ENCODE data around the gene CCDC85C.

CCDC85C gene

DNA sequence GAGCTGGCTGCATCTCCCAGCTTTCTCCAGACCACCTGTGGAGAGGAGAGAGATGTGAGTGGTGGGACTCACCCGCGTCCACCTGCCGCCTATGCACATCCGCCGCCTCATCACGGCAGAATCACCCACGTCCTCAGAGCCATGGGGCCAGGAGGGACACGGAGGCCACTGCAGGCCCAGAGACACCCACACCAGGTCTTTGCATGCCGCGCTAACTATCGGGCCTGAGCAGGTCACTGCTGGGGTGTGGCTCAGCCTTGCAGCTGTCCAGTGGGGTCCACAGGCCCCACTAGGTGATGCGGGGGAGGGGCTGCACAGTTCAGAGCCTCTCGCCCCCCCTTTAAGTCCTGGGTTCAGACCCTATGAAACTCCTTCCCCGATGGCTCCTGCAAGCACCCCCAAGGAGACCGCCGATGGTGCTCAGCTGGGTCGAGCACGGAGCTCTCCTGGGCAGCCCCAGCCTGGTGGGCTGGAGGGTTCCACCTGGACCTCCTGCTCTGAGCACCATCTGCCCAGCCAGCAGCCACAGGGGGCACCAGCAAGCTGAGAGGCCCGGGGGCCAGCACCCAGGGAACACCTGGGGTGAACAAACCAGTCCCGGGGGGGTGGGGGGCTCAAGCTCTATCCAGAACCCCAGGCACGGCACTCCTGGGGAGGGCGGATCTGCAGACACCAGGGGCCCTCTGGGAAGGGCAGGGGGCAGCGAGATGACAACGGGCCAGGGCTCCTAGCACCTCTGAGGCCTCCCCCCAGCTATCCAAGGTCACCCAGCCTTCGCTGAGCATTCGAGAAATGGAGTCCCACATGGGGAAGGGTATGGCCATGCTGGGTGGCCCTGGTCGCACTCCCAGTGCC lies 88.5 kb downstream of the CCDC85C start:
- H3K4me3 ChIP-seq (ENCODE audit: low read length) = no peak overlapping the region
- TF ChIP-seq, protein P1, sequence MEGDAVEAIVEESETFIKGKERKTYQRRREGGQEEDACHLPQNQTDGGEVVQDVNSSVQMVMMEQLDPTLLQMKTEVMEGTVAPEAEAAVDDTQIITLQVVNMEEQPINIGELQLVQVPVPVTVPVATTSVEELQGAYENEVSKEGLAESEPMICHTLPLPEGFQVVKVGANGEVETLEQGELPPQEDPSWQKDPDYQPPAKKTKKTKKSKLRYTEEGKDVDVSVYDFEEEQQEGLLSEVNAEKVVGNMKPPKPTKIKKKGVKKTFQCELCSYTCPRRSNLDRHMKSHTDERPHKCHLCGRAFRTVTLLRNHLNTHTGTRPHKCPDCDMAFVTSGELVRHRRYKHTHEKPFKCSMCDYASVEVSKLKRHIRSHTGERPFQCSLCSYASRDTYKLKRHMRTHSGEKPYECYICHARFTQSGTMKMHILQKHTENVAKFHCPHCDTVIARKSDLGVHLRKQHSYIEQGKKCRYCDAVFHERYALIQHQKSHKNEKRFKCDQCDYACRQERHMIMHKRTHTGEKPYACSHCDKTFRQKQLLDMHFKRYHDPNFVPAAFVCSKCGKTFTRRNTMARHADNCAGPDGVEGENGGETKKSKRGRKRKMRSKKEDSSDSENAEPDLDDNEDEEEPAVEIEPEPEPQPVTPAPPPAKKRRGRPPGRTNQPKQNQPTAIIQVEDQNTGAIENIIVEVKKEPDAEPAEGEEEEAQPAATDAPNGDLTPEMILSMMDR (conservative IDR thresholded peaks at IDR 0.05; ENCODE audit: low read depth, low read length) = no peak
- DNase-seq (ENCODE audit: low read depth) = no peak

DNA sequence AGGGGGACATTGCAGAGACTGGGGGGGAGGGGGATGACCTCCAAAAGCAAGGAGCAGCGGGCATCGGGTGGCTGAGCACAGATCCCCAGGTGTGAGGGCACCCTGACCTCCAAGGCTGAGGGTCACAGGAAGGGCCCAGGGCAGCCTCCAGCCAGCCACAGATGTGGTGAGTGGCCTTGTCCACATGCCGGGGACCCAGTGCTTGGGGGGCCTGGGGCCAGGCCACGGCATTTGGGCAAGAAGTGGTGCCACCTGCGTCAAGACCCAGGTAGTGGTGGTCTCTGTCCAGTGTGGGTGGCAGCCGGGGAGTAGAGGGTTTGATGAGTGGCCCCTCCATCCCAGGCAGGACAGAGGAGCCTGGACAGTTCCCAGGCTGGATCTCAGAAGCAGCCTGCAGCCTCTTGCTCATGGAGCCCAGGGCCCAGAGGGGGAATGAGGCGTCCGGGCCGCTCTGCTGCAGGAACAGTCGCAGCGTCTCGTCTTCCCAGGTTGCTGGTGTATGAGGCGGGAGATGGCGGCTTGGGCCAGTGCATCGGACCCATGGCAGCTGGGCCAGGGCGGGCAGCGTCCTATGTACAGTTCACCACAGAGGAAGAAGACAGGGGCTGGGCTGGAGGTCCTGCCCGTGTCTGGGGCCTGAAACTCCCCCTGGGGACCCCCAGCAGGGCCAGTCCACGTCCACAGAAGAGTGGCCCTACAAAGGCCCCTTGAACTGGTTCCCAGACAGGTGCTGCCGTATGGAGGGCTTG lies 89.3 kb downstream of the CCDC85C start:
- H3K4me3 ChIP-seq (ENCODE audit: low read length) = no peak overlapping the region
- TF ChIP-seq, protein P1 (conservative IDR thresholded peaks at IDR 0.05; ENCODE audit: low read depth, low read length) = no peak
- no peak for DNase-seq (ENCODE audit: low read depth)

DNA sequence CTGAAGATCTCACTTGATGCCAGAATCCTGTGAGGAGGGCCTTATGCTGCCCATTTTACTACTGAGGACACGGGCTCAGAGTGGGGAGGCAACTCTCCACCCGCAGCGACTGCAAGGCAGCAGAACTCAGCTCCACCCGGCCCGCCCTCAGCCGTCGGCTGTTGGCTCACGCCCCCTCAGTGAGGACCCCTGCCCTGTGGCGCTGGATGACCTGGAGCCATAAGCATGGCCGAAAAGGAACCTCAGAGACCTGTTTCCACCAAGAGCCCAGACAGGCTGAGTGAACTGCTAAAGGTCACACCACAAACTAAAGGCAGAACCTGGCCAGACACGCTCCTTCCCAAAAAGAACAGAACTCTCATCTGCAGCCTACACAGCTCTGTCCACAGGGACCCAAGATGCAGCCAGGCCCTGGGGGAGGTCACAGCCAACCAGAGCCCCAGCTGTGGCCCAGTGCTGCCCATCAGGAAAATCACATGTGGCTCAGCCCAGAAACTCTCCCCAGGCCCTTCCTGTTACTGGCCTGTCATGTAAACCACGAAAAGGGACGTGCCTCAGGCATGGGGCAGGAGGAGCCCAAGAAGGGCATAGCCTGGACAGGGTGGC lies 90.0 kb downstream of the CCDC85C start:
- no peak for DNase-seq (ENCODE audit: low read depth)
- TF ChIP-seq, protein P1 (conservative IDR thresholded peaks at IDR 0.05; ENCODE audit: low read depth, low read length) = no peak
- H3K4me3 ChIP-seq (ENCODE audit: low read length) = no peak overlapping the region

DNA sequence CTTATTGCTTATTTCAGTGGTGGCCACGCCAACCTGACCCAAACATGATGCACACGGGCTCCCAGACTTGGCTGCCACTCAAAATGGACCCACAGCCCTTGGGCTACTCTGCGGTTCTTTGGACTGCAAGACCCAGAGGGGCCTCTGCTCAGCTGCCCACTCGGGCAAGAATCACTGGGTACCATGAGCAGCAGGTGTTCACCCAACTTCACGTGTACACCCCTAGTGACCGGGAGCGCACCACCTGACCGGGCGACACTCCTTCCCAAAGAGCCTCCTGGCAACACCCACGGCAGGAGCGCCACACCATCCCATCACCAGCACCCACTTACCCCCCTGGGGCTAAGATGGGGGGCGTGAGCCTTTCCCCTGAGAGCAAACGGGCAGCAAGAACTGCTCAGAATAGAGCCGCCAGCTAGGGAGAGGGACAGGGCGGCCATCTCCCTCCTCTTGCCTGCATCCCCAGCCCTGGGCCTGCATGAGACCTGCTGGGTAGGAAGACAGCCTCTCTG lies 90.8 kb downstream of the CCDC85C start:
- no peak overlapping the region for H3K4me3 ChIP-seq (ENCODE audit: low read length)
- DNase-seq (ENCODE audit: low read depth) = no peak
- TF ChIP-seq, protein P1 (conservative IDR thresholded peaks at IDR 0.05; ENCODE audit: low read depth, low read length) = no peak

DNA sequence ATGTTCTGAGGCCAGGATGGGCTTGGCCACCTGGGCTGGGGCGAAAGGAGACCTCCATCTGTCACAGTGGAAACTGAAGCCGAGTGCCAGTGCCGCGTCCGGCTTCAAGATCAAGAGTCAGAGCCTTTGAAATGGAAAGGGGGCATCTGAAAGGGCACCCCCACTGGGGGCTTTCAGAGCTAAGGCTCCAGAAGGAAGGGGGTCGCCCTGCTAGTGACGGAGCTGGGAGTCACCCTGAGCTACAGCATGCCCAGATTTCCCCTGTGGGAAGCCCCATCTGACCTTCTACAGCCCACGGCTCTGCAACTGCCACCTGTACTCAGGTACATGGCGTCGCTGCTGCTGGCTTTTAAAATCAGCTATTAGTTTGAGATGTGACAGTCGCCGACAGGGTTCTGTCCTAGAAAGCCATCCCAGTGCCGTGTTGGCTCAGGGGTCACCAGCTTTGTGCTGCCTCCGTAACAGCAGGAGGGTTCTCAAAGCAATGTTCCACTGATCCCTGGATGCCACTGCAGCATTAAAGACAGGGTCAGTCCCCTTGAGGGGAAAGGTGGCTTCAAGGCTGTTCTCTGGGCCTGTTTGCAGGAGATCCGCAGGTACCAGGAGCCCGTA lies 91.3 kb downstream of the CCDC85C start:
- no peak for DNase-seq (ENCODE audit: low read depth)
- TF ChIP-seq, protein P1 (conservative IDR thresholded peaks at IDR 0.05; ENCODE audit: low read depth, low read length) = no peak
- H3K4me3 ChIP-seq (ENCODE audit: low read length) = no peak overlapping the region

DNA sequence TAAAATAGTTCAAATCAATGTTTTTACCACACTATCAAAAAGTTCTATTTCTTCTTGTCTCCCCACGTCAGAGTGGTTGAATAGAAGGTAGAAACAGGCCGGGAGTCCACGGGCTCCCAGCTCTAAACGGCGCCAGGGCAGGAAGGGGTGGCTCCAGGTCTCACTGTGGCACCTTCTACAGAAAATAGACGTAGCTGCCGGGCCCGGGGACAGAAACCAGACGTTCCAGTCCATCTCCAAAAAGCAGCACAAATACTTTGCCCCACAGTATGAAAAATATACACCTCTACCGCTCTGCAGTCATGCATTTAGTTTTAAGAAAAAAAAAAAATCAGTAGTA lies 91.9 kb downstream of the CCDC85C start:
- H3K4me3 ChIP-seq (ENCODE audit: low read length) = no peak overlapping the region
- TF ChIP-seq, protein P1 (conservative IDR thresholded peaks at IDR 0.05; ENCODE audit: low read depth, low read length) = no peak
- no peak for DNase-seq (ENCODE audit: low read depth)
